SK-N-SH treated with all-trans-retinoic acid at 6 μM for 48 hours (cell line): ENCODE data around the gene WDR5B.

Experiments used
- ATAC-seq: fragments of 200-7000 bp; cut with Tn5 transposase; 3 replicates; pipeline ENCODE4 v1.9.1; 2020; ENCODE audit warnings: mild to moderate bottlenecking, moderate library complexity
- ARNTL ChIP-seq: fragments of 450-650 bp; formaldehyde crosslinking; IDR thresholded peaks from 2 replicates; pipeline ENCODE4 v1.5.0; 2020; ENCODE audit warnings: low read depth, mild to moderate bottlenecking, moderate library complexity, borderline replicate concordance
- CREB5 ChIP-seq: fragments of 250-450 bp; sonication (Bioruptor Pico); IDR thresholded peaks from 2 replicates; pipeline ENCODE4 v1.5.1; 2020; ENCODE audit warnings: low read depth, mild to moderate bottlenecking, moderate library complexity
- CSDC2 ChIP-seq: fragments of 250-450 bp; sonication (Bioruptor Pico); IDR thresholded peaks from 2 replicates; pipeline ENCODE4 v1.5.0; 2020; ENCODE audit warnings: mild to moderate bottlenecking, moderate library complexity
- CSRNP3 ChIP-seq: fragments of 250-450 bp; sonication (Bioruptor Pico); IDR thresholded peaks from 2 replicates; pipeline ENCODE4 v1.5.1; 2021; ENCODE audit warnings: mild to moderate bottlenecking, moderate library complexity
- GLIS3 ChIP-seq: fragments of 250-450 bp; sonication (Bioruptor Pico); IDR thresholded peaks from 2 replicates; pipeline ENCODE4 v1.5.0; 2020; ENCODE audit warnings: mild to moderate bottlenecking, moderate library complexity
- ISL1 ChIP-seq: fragments of 250-450 bp; sonication (Bioruptor Pico); IDR thresholded peaks from 2 replicates; pipeline ENCODE4 v2.1.2; 2022; ENCODE audit warnings: mild to moderate bottlenecking, moderate library complexity
- OSR1 ChIP-seq: fragments of 250-450 bp; sonication (Bioruptor Pico); IDR thresholded peaks from 2 replicates; pipeline ENCODE4 v1.8.0; 2022; ENCODE audit warnings: moderate library complexity, mild to moderate bottlenecking, inconsistent platforms
- PATZ1 ChIP-seq: fragments of 250-450 bp; sonication (Bioruptor Pico); IDR thresholded peaks from 2 replicates; pipeline ENCODE4 v1.8.0; 2020; ENCODE audit warnings: mild to moderate bottlenecking, moderate library complexity, borderline replicate concordance
- POU6F1 ChIP-seq: fragments of 250-450 bp; sonication (Bioruptor Pico); IDR thresholded peaks from 2 replicates; pipeline ENCODE4 v1.8.0; 2021; ENCODE audit warnings: low read depth, mild to moderate bottlenecking, moderate library complexity, borderline replicate concordance
- PPARA ChIP-seq: fragments of 250-450 bp; sonication (Bioruptor Pico); IDR thresholded peaks from 2 replicates; pipeline ENCODE4 v1.5.0; 2020; ENCODE audit warnings: mild to moderate bottlenecking, borderline replicate concordance
- RARB ChIP-seq: fragments of 250-450 bp; sonication (Bioruptor Pico); IDR thresholded peaks from 2 replicates; pipeline ENCODE4 v1.8.0; 2021; ENCODE audit warnings: mild to moderate bottlenecking, moderate library complexity
- SNAI2 ChIP-seq: fragments of 250-450 bp; sonication (Bioruptor Pico); IDR thresholded peaks from 2 replicates; pipeline ENCODE4 v1.5.0; 2020; ENCODE audit warnings: mild to moderate bottlenecking, moderate library complexity
- TCF4 ChIP-seq: fragments of 250-450 bp; sonication (Bioruptor Pico); IDR thresholded peaks from 2 replicates; pipeline ENCODE4 v1.8.0; 2021; ENCODE audit warnings: mild to moderate bottlenecking, moderate library complexity, borderline replicate concordance
- TOX ChIP-seq: fragments of 250-450 bp; sonication (Bioruptor Pico); IDR thresholded peaks from 2 replicates; pipeline ENCODE4 v1.8.0; 2021; ENCODE audit warnings: mild to moderate bottlenecking, moderate library complexity, borderline replicate concordance
- ZC3H10 ChIP-seq: fragments of 250-450 bp; sonication (Bioruptor Pico); IDR thresholded peaks from 2 replicates; pipeline ENCODE4 v1.5.1; 2021; ENCODE audit warnings: mild to moderate bottlenecking, moderate library complexity
- ZFP3 ChIP-seq: fragments of 250-450 bp; sonication (Bioruptor Pico); IDR thresholded peaks from 2 replicates; pipeline ENCODE4 v1.5.0; 2020; ENCODE audit warnings: mild to moderate bottlenecking, moderate library complexity
- ZFP30 ChIP-seq: fragments of 450-650 bp; formaldehyde crosslinking; IDR thresholded peaks from 2 replicates; pipeline ENCODE4 v1.5.0; 2022; ENCODE audit warnings: mild to moderate bottlenecking, moderate library complexity
- ZNF565 ChIP-seq: fragments of 450-650 bp; formaldehyde crosslinking; conservative IDR thresholded peaks from 2 replicates; pipeline ENCODE4 v1.5.0; 2020; ENCODE audit warnings: low read depth, mild to moderate bottlenecking, moderate library complexity
- ZNF70 ChIP-seq: fragments of 450-650 bp; formaldehyde crosslinking; IDR thresholded peaks from 2 replicates; pipeline ENCODE4 v1.5.0; 2020; ENCODE audit warnings: mild to moderate bottlenecking, moderate library complexity
- ZNF8 ChIP-seq: fragments of 450-650 bp; formaldehyde crosslinking; IDR thresholded peaks from 2 replicates; pipeline ENCODE4 v1.5.0; 2020; ENCODE audit warnings: mild to moderate bottlenecking, moderate library complexity
- TF ChIP-seq, protein P1 (sequence below): fragments of 250-450 bp; sonication (Bioruptor Pico); IDR thresholded peaks from 2 replicates; pipeline ENCODE4 v1.5.0; 2020; ENCODE audit warnings: mild to moderate bottlenecking, moderate library complexity

The WDR5B gene

DNA sequence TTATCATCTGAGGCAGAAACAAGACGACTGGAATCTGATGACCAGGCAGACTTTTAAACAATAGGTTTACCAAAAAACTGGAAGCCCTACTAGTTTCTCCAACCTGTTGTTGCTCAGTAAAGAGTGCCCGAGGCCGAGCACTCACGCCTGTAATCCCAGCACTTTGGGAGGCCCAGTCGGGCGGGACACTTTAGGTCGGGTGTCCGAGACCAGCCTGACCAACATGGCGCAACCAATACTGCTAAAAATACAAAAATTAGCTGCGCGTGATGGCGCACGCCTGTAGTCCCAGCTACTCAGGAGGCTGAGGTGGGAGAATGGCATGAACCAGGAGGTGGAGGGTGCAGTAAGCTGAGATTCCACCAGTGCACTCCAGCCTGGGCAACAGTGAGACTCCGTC is 1.1 kb upstream of the WDR5B start:
- TF ChIP-seq PPARA (CRISPR knock-in tag) (no peak), POU6F1 (CRISPR knock-in tag) (no peak), GLIS3 (CRISPR knock-in tag) (no peak), ZC3H10 (CRISPR knock-in tag) (no peak), TCF4 (CRISPR knock-in tag) (no peak), SNAI2 (CRISPR knock-in tag) (no peak), ZFP30 (no peak), ZNF565 (CRISPR knock-in tag) (no peak), PATZ1 (CRISPR knock-in tag) (no peak), CSDC2 (CRISPR knock-in tag) (no peak)
- TF ChIP-seq, protein P1, sequence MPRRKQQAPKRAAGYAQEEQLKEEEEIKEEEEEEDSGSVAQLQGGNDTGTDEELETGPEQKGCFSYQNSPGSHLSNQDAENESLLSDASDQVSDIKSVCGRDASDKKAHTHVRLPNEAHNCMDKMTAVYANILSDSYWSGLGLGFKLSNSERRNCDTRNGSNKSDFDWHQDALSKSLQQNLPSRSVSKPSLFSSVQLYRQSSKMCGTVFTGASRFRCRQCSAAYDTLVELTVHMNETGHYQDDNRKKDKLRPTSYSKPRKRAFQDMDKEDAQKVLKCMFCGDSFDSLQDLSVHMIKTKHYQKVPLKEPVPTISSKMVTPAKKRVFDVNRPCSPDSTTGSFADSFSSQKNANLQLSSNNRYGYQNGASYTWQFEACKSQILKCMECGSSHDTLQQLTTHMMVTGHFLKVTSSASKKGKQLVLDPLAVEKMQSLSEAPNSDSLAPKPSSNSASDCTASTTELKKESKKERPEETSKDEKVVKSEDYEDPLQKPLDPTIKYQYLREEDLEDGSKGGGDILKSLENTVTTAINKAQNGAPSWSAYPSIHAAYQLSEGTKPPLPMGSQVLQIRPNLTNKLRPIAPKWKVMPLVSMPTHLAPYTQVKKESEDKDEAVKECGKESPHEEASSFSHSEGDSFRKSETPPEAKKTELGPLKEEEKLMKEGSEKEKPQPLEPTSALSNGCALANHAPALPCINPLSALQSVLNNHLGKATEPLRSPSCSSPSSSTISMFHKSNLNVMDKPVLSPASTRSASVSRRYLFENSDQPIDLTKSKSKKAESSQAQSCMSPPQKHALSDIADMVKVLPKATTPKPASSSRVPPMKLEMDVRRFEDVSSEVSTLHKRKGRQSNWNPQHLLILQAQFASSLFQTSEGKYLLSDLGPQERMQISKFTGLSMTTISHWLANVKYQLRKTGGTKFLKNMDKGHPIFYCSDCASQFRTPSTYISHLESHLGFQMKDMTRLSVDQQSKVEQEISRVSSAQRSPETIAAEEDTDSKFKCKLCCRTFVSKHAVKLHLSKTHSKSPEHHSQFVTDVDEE = no peak
- TF ChIP-seq, all 23 proteins: peak for 0
- ATAC-seq = peak; percentile 44

- no peak for TF ChIP-seq ZC3H10 (CRISPR knock-in tag)
- no peak for TF ChIP-seq CREB5
- no peak for TF ChIP-seq ZNF8 (CRISPR knock-in tag)
- TF ChIP-seq ISL1 = no peak
- no peak for TF ChIP-seq CSRNP3 (CRISPR knock-in tag)
- no peak for TF ChIP-seq SNAI2 (CRISPR knock-in tag)
- TF ChIP-seq CSDC2 (CRISPR knock-in tag) = no peak
- TF ChIP-seq, protein P1 = no peak
- no peak for TF ChIP-seq PATZ1 (CRISPR knock-in tag)
- no peak for TF ChIP-seq ARNTL
- TF ChIP-seq ZFP3 = no peak
- no peak for TF ChIP-seq TOX (CRISPR knock-in tag)
- TF ChIP-seq ZFP30 = no peak
- TF ChIP-seq OSR1 (CRISPR knock-in tag) = no peak
- no peak for TF ChIP-seq ZNF70 (CRISPR knock-in tag)
- no peak for TF ChIP-seq RARB
- no peak for TF ChIP-seq PPARA (CRISPR knock-in tag)
- peak; percentile 67 for ATAC-seq
Observed at GRCh38 chr3:122415104-122415744, 638 bp downstream of the WDR5B start.
